Glutamatergic neuron (in vitro differentiated cells): Measurements from ENCODE around the gene FBXL17. TPM values are rescaled to one million over a fixed set of nuclear protein-coding genes. Genes with fewer than 3 reads are reported as not detected.

Experiments
- DNase-seq: peaks from one replicate; pipeline ENCODE4 v3.0.0; 2022
- H3K27ac Mint-ChIP-seq: one replicate; pipeline ENCODE4 v1.8.0; 2020; ENCODE audit warnings: mild to moderate bottlenecking, mixed read lengths, inconsistent platforms; ENCODE audit not compliant: unreplicated experiment
- H3K27me3 Mint-ChIP-seq: one replicate; pipeline ENCODE4 v1.8.0; 2020; ENCODE audit warnings: mild to moderate bottlenecking, moderate library complexity, mixed read lengths, inconsistent platforms; ENCODE audit not compliant: unreplicated experiment
- H3K36me3 Mint-ChIP-seq: one replicate; pipeline ENCODE4 v1.8.0; 2020; ENCODE audit warnings: mild to moderate bottlenecking, mixed read lengths, inconsistent platforms; ENCODE audit not compliant: unreplicated experiment
- H3K4me1 Mint-ChIP-seq: one replicate; pipeline ENCODE4 v1.8.0; 2020; ENCODE audit warnings: mild to moderate bottlenecking, low read depth, mixed read lengths, inconsistent platforms; ENCODE audit not compliant: unreplicated experiment
- H3K4me3 Mint-ChIP-seq: one replicate; pipeline ENCODE4 v1.8.0; 2020; ENCODE audit warnings: mild to moderate bottlenecking, mixed read lengths, inconsistent platforms; ENCODE audit not compliant: unreplicated experiment
- H3K9me3 Mint-ChIP-seq: one replicate; pipeline ENCODE4 v1.8.0; 2020; ENCODE audit warnings: mild to moderate bottlenecking, moderate library complexity, mixed read lengths, inconsistent platforms; ENCODE audit not compliant: unreplicated experiment
- CTCF ChIP-seq: fragments of 200-600 bp; sonication (generic); IDR thresholded peaks from one replicate; pipeline ENCODE4 v1.5.0; 2021; ENCODE audit not compliant: partially characterized antibody, unreplicated experiment
- total RNA-seq: library from RNA; stranded (reverse); fragmentation: NEBNext Ultra II Directional; extraction: Animal tissue kit (Norgen Biotek cat#: 25700); gene quantifications from one replicate; pipeline ENCODE4 v1.2.1, GENCODE V29; 2021; ENCODE audit not compliant: unreplicated experiment

The FBXL17 gene
- total RNA-seq, 1 donor from 2014 or later: 20.3 TPM

GRCh38 chr5:107863125-107863524 is 518.8 kb downstream of the FBXL17 start:
- H3K27ac Mint-ChIP-seq: no peak overlapping the region
- no peak for TF ChIP-seq CTCF
- no peak for DNase-seq
- H3K4me1 Mint-ChIP-seq: peaks cover 8% of the 10 kb centered on the region
- H3K36me3 Mint-ChIP-seq: no peaks in the 10 kb centered on the region
- H3K9me3 Mint-ChIP-seq: peaks cover under 1% of the 10 kb centered on the region
- H3K27me3 Mint-ChIP-seq: peaks cover 5% of the 10 kb centered on the region
- no peak overlapping the region for H3K4me3 Mint-ChIP-seq

- no peaks in the 10 kb centered on the region for H3K36me3 Mint-ChIP-seq
- no peak overlapping the region for H3K27ac Mint-ChIP-seq
- H3K27me3 Mint-ChIP-seq: peaks cover 5% of the 10 kb centered on the region
- no peak overlapping the region for H3K4me3 Mint-ChIP-seq
- H3K4me1 Mint-ChIP-seq: peaks cover 6% of the 10 kb centered on the region
- H3K9me3 Mint-ChIP-seq: peaks cover 2% of the 10 kb centered on the region
- no peak for TF ChIP-seq CTCF
- DNase-seq: no peak
Measured at GRCh38 chr5:107861565-107861964, 520.3 kb downstream of the FBXL17 start.

- no peak overlapping the region for H3K27ac Mint-ChIP-seq
- peaks cover 5% of the 10 kb centered on the region for H3K27me3 Mint-ChIP-seq
- H3K4me3 Mint-ChIP-seq: no peak overlapping the region
- no peak for TF ChIP-seq CTCF
- H3K9me3 Mint-ChIP-seq: peaks cover 2% of the 10 kb centered on the region
- H3K4me1 Mint-ChIP-seq: peaks cover 6% of the 10 kb centered on the region
- DNase-seq: no peak
- H3K36me3 Mint-ChIP-seq: no peaks in the 10 kb centered on the region
Measured at GRCh38 chr5:107860044-107860443, 521.9 kb downstream of the FBXL17 start.

GRCh38 chr5:107858788-107859187 is 523.1 kb downstream of the FBXL17 start:
- peaks cover 16% of the 10 kb centered on the region for H3K4me1 Mint-ChIP-seq
- peaks cover 3% of the 10 kb centered on the region for H3K27me3 Mint-ChIP-seq
- H3K27ac Mint-ChIP-seq: no peak overlapping the region
- H3K36me3 Mint-ChIP-seq: no peaks in the 10 kb centered on the region
- H3K9me3 Mint-ChIP-seq: peaks cover 3% of the 10 kb centered on the region
- TF ChIP-seq CTCF: no peak
- DNase-seq: no peak
- no peak overlapping the region for H3K4me3 Mint-ChIP-seq

- no peak overlapping the region for H3K4me3 Mint-ChIP-seq
- H3K9me3 Mint-ChIP-seq: peaks cover 5% of the 10 kb centered on the region
- no peak for TF ChIP-seq CTCF
- H3K27ac Mint-ChIP-seq: no peak overlapping the region
- peaks cover 2% of the 10 kb centered on the region for H3K27me3 Mint-ChIP-seq
- DNase-seq: no peak
- no peaks in the 10 kb centered on the region for H3K36me3 Mint-ChIP-seq
- H3K4me1 Mint-ChIP-seq: peaks cover 18% of the 10 kb centered on the region
Measured at GRCh38 chr5:107858324-107858723, 523.6 kb downstream of the FBXL17 start.
